ENCODE data around the gene FYN. TPM values are rescaled to one million over a fixed set of nuclear protein-coding genes. Genes with fewer than 3 reads are reported as not detected.

FYN gene
- total and polyA plus RNA-seq, 2 of the 4 experiments (the other 2 are of a cell fraction): 30.8 to 36.4 TPM

GRCh38 chr6:111730864-111731263, 142.4 kb downstream of the FYN start:
- no peak overlapping the region for H3K4me3 ChIP-seq (ENCODE audit: insufficient read depth, low read depth, low read length)
- peaks cover 7% of the 10 kb centered on the region; the same call in 1 of the 2 replicates for H3K9me3 ChIP-seq (ENCODE audit: control insufficient read depth, insufficient read depth, low read length)
- H2AK5ac ChIP-seq (ENCODE audit: low read depth, low read length): no peak overlapping the region
- peaks cover under 1% of the 10 kb centered on the region for H3K9me1 ChIP-seq (ENCODE audit: insufficient read depth, low read length)
- H3K9ac ChIP-seq (ENCODE audit: low read depth, low read length): no peak overlapping the region
- H3K36me3 ChIP-seq (ENCODE audit: control insufficient read depth, insufficient read depth, low read length): peaks cover 2% of the 10 kb centered on the region; the same call in 1 of the 2 replicates
- no peak overlapping the region for H3K27ac ChIP-seq (ENCODE audit: insufficient read depth, low read length)
- no peak overlapping the region for H4K5ac ChIP-seq (ENCODE audit: low read depth, low read length)
- WGBS, 2 experiments (ENCODE audit: extremely low coverage in 2 of 2, insufficient read length in 1 of 2): 70% methylated on average over 7 of the region's 11 CpGs; no CpG with 5 or more reads in 1 of the 2 experiments
- H2AK9ac ChIP-seq (replicated peaks; ENCODE audit: low read depth, low read length, poor library complexity): no peak overlapping the region
- H3K27me3 ChIP-seq (ENCODE audit: control insufficient read depth, insufficient read depth, low read length): no peaks in the 10 kb centered on the region
- CTCF ChIA-PET: no interaction called here
- BruUV-seq (replicated peaks): no TSS peak
- intact Hi-C loops (cut with micrococcal nuclease) (no loop called here), dilution Hi-C loops (cut with HindIII; ENCODE audit: low sequenced_read_pairs, unreplicated experiment) (no loop called here), in situ Hi-C loops (cut with MboI; ENCODE audit: low sequenced_read_pairs) (no loop called here)
- H3K4me2 ChIP-seq (ENCODE audit: low read depth, low read length): no peak overlapping the region
- no peak overlapping the region for H3K4ac ChIP-seq (ENCODE audit: low read depth, low read length)
- DNase-seq: no peak
- H2BK15ac ChIP-seq (ENCODE audit: low read depth, low read length): no peak overlapping the region
- H4K8ac ChIP-seq (ENCODE audit: low read depth in 2 of 2, low read length in 2 of 2): no peak overlapping the region
- no peaks in the 10 kb centered on the region for H4K20me1 ChIP-seq (ENCODE audit: insufficient read depth, low read length)
- H2BK120ac ChIP-seq (ENCODE audit: low read depth, low read length): no peak overlapping the region
- TF ChIP-seq RFX5 (IDR thresholded peaks at IDR 0.05; ENCODE audit: low read depth, low read length) (no peak), ELK1 (IDR thresholded peaks at IDR 0.05; ENCODE audit: borderline replicate concordance, low read depth, low read length) (no peak), FOS (IDR thresholded peaks at IDR 0.05; ENCODE audit: low read depth, low read length) (no peak), SMC3 (IDR thresholded peaks at IDR 0.05; ENCODE audit: low read depth, low read length) (no peak), RCOR1 (IDR thresholded peaks at IDR 0.05; ENCODE audit: insufficient replicate concordance, low read length) (no peak)
- TF ChIP-seq, protein P1, sequence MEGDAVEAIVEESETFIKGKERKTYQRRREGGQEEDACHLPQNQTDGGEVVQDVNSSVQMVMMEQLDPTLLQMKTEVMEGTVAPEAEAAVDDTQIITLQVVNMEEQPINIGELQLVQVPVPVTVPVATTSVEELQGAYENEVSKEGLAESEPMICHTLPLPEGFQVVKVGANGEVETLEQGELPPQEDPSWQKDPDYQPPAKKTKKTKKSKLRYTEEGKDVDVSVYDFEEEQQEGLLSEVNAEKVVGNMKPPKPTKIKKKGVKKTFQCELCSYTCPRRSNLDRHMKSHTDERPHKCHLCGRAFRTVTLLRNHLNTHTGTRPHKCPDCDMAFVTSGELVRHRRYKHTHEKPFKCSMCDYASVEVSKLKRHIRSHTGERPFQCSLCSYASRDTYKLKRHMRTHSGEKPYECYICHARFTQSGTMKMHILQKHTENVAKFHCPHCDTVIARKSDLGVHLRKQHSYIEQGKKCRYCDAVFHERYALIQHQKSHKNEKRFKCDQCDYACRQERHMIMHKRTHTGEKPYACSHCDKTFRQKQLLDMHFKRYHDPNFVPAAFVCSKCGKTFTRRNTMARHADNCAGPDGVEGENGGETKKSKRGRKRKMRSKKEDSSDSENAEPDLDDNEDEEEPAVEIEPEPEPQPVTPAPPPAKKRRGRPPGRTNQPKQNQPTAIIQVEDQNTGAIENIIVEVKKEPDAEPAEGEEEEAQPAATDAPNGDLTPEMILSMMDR (conservative IDR thresholded peaks at IDR 0.05; ENCODE audit: low read depth, low read length): no peak
- no peak overlapping the region for H3K14ac ChIP-seq (replicated peaks; ENCODE audit: low read depth, low read length)
- H3K4me1 ChIP-seq (ENCODE audit: control insufficient read depth, insufficient read depth, low read length): peaks cover 10% of the 10 kb centered on the region
- no peak overlapping the region for H3K56ac ChIP-seq (ENCODE audit: extremely low read depth, insufficient read depth, low read length)
- H3K18ac ChIP-seq (ENCODE audit: low read depth, low read length): no peak overlapping the region
- H4K91ac ChIP-seq (ENCODE audit: insufficient read depth, low read depth, low read length): no peak overlapping the region
- H3K79me1 ChIP-seq (ENCODE audit: low read depth in 1 of 2, low read length in 2 of 2): peaks cover 5% of the 10 kb centered on the region in 2 experiments; a peak in 2 of 4 replicates
- no peak overlapping the region for H2BK20ac ChIP-seq (ENCODE audit: low read depth, low read length)
- POLR2A ChIA-PET (ENCODE audit: unreplicated experiment): no interaction called here
- ATAC-seq (ENCODE audit: low read depth): no peak
- H2AFZ ChIP-seq (replicated peaks; ENCODE audit: low read length, poor library complexity): no peak overlapping the region
- no peak overlapping the region for H2BK5ac ChIP-seq (ENCODE audit: low read depth, low read length, poor library complexity, severe bottlenecking)
- no peak overlapping the region for H3K23ac ChIP-seq (ENCODE audit: low read depth, low read length)

Measured in IMR-90 (cell line).